ENCODE data around the gene SCYL2.

- TF ChIP-seq CTCF (IDR thresholded peaks at IDR 0.05) (no peak), POLR2A (IDR thresholded peaks at IDR 0.05) (no peak)
Measured at GRCh38 chr12:100253437-100253836, 13.5 kb upstream of the SCYL2 start.
